HepG2 (cell line): ENCODE measurements around the gene AGBL3. TPM values are rescaled to one million over a fixed set of nuclear protein-coding genes. Genes with fewer than 3 reads are reported as not detected.
A peak's percentile ranks its signal among the peaks of the same experiment; 100 is the strongest.

Source experiments
- ATAC-seq: fragments of 200-7000 bp; cut with Tn5 transposase; 3 replicates; pipeline ENCODE4 v1.9.1; 2020; ENCODE audit warnings: mild to moderate bottlenecking, moderate library complexity
- BruUV-seq: library from RNA; stranded (reverse); fragments of 400-500 nt; replicated peaks from 2 replicates; lab custom pipeline; 2021; lab: Mats Ljungman, UMichigan
- CTCF ChIA-PET: fragments of 300-600 bp; formaldehyde crosslinking; extraction: SDS; loops from one replicate; lab custom pipeline; 2021; ENCODE audit warnings: low total read pairs, inconsistent platforms, low intra/inter-chr PET ratio; lab: Yijun Ruan, JAX
- POLR2A ChIA-PET: fragments of 350-600 bp; sonication (Branson Sonifier 250); formaldehyde crosslinking; loops from one replicate; lab custom pipeline; 2020; ENCODE audit warnings: antibody characterized with exemption, inconsistent platforms; lab: Yijun Ruan, JAX
- DNase-seq: peaks from one replicate; pipeline ENCODE4 v3.0.0-alpha.2; 2015; ENCODE audit warnings: low spot score
- FAIRE-seq: peaks from 3 replicates; lab custom pipeline; 2011; peaks lifted over from hg19 to GRCh38; lab: Jason Lieb, UNC
- H2AFZ ChIP-seq: one replicate; pipeline ENCODE4 v1.6.1; 2011; ENCODE audit warnings: low read length, inconsistent platforms
- H3K27ac ChIP-seq: fragments of 300-600 bp; 3 replicates; pipeline ENCODE4 v1.8.0; 2011; ENCODE audit warnings: mixed run types, mild to moderate bottlenecking, mixed read lengths, low read length, inconsistent platforms; ENCODE audit not compliant: insufficient read depth; ENCODE audit errors: extremely low read length
- H3K27me3 ChIP-seq, 2 experiments: fragments of 200-600 bp in 1 of 2; 2 replicates in 1 of 2; 3 replicates in 1 of 2; pipeline versions ENCODE4 v1.6.0 to v1.8.0; 2011; ENCODE audit warnings: low read length in 2 of 2, mild to moderate bottlenecking in 2 of 2, moderate library complexity in 2 of 2, inconsistent platforms in 1 of 2; ENCODE audit not compliant: insufficient read depth in 2 of 2, control insufficient read depth in 1 of 2
- H3K36me3 ChIP-seq, 2 experiments: fragments of 200-600 bp in 1 of 2; replicated peaks in 1 of 2; 2 replicates in 1 of 2; 3 replicates in 1 of 2; pipeline versions ENCODE4 v1.5.1 to v1.8.0; 2011; ENCODE audit warnings: low read length in 2 of 2, inconsistent platforms in 1 of 2; ENCODE audit not compliant: insufficient read depth in 2 of 2, control insufficient read depth in 1 of 2
- H3K4me1 ChIP-seq: 2 replicates; pipeline ENCODE4 v1.5.1; 2012; ENCODE audit warnings: low read length, inconsistent platforms; ENCODE audit not compliant: insufficient read depth
- H3K4me2 ChIP-seq: 2 replicates; pipeline ENCODE4 v1.6.0; 2011; ENCODE audit warnings: low read depth, low read length, inconsistent platforms
- H3K4me3 ChIP-seq, 3 experiments: fragments of 200-600 bp in 1 of 3; sonication (generic), shearing (Covaris generic) in 1 of 3; replicated peaks in 1 of 3; 2 replicates each; pipeline ENCODE4 v1.5.1; 2011 to 2016; ENCODE audit warnings: low read length in 3 of 3, inconsistent platforms in 2 of 3, low read depth in 2 of 3, mild to moderate bottlenecking in 2 of 3, control low read depth in 1 of 3, mixed read lengths in 1 of 3; ENCODE audit not compliant: insufficient read depth in 1 of 3
- H3K79me2 ChIP-seq: one replicate; pipeline ENCODE4 v1.6.1; 2011; ENCODE audit warnings: low read length, inconsistent platforms; ENCODE audit not compliant: insufficient read depth
- H3K9ac ChIP-seq: 2 replicates; pipeline ENCODE4 v1.6.0; 2011; ENCODE audit warnings: mild to moderate bottlenecking, low read depth, low read length, inconsistent platforms; ENCODE audit not compliant: insufficient read depth
- H3K9me3 ChIP-seq: 2 replicates; pipeline ENCODE4 v1.5.1; 2012; ENCODE audit warnings: mild to moderate bottlenecking, low read length
- H4K20me1 ChIP-seq: 2 replicates; pipeline ENCODE4 v1.6.0; 2011; ENCODE audit warnings: inconsistent platforms, mild to moderate bottlenecking, low read length, moderate library complexity; ENCODE audit not compliant: insufficient read depth
- GATAD2A ChIP-seq: IDR thresholded peaks from 2 replicates; pipeline ENCODE4 v1.6.1; 2016
- HOXA7 ChIP-seq: sonication (generic); formaldehyde crosslinking; IDR thresholded peaks from 2 replicates; pipeline ENCODE4 v1.8.1; 2022; ENCODE audit warnings: mild to moderate bottlenecking, missing genetic modification reagents, moderate library complexity
- JDP2 ChIP-seq: sonication (generic); formaldehyde crosslinking; IDR thresholded peaks from 2 replicates; pipeline ENCODE4 v1.8.1; 2022; ENCODE audit warnings: missing genetic modification reagents, borderline replicate concordance
- KDM5A ChIP-seq: fragments of 200-600 bp; sonication (generic); IDR thresholded peaks from 2 replicates; pipeline ENCODE4 v1.7.0; 2018; ENCODE audit warnings: antibody characterized with exemption, mild to moderate bottlenecking, low read length, borderline replicate concordance
- MAFK ChIP-seq, 2 experiments: IDR thresholded peaks in 1 of 2; conservative IDR thresholded peaks in 1 of 2; 2 replicates each; pipeline ENCODE4 v1.6.1; 2011; ENCODE audit warnings: improper control_type of control experiment in 2 of 2, low read length in 2 of 2
- MBNL3 ChIP-seq: fragments of 250-450 bp; sonication (Bioruptor Pico); conservative IDR thresholded peaks from 2 replicates; pipeline ENCODE4 v1.8.0; 2022; ENCODE audit warnings: mild to moderate bottlenecking, inconsistent platforms
- SIN3B ChIP-seq: fragments of 150-350 bp; IDR thresholded peaks from 2 replicates; pipeline ENCODE4 v1.6.1; 2014; ENCODE audit warnings: low read length
- TCF7 ChIP-seq: sonication (generic); IDR thresholded peaks from 2 replicates; pipeline ENCODE4 v1.6.1; 2016; ENCODE audit warnings: antibody characterized with exemption, low read depth
- U2AF1 ChIP-seq: fragments of 200-400 bp; formaldehyde crosslinking; optimal IDR thresholded peaks from 2 replicates; pipeline ENCODE3; 2017; ENCODE audit warnings: mild to moderate bottlenecking, low read depth, low read length
- YEATS2 ChIP-seq: sonication (generic); formaldehyde crosslinking; IDR thresholded peaks from 2 replicates; pipeline ENCODE4 v1.4.0; 2020; ENCODE audit warnings: missing genetic modification reagents, borderline replicate concordance
- ZBTB38 ChIP-seq: sonication (generic); formaldehyde crosslinking; IDR thresholded peaks from 2 replicates; pipeline ENCODE4 v1.5.1; 2020; ENCODE audit warnings: mild to moderate bottlenecking, missing genetic modification reagents
- ZNF101 ChIP-seq: sonication (generic); formaldehyde crosslinking; IDR thresholded peaks from 2 replicates; pipeline ENCODE4 v1.4.0; 2020; ENCODE audit warnings: mild to moderate bottlenecking, low read depth, missing genetic modification reagents, borderline replicate concordance
- ZNF549 ChIP-seq: sonication (generic); formaldehyde crosslinking; IDR thresholded peaks from 2 replicates; pipeline ENCODE4 v1.5.0; 2020; ENCODE audit warnings: missing genetic modification reagents
- ZNF878 ChIP-seq: sonication (generic); formaldehyde crosslinking; IDR thresholded peaks from 2 replicates; pipeline ENCODE4 v1.8.1; 2023; ENCODE audit warnings: mild to moderate bottlenecking, missing genetic modification reagents, moderate library complexity
- WGBS: methylation state at CpG from one replicate; pipeline ENCODE4 v1.1.6; 2017; ENCODE audit warnings: low lambda C conversion rate; 5-methylcytosine and 5-hydroxymethylcytosine counted together
- in situ Hi-C: cut with HindIII; loops from 2 replicates; pipeline ENCODE4 v1.10.0; 2017; ENCODE audit warnings: low pct_unique_long_range_greater_than_20kb; ENCODE audit not compliant: extremely low pct_ligation_motif_present
- intact Hi-C: fragments of 100-400 bp; cut with micrococcal nuclease; formaldehyde crosslinking; loops from one replicate; pipeline ENCODE4 v1.10.0; 2022; ENCODE audit not compliant: unreplicated experiment
- polyA plus RNA-seq, 8 experiments: library from polyadenylated mRNA; depleted of rRNA in 3 of 8; stranded (reverse) in 7 of 8; unstranded in 1 of 8; fragments of >200 nt; fragmentation: Illumina TruSeq in 4 of 8; extraction: Trizol in 4 of 8; gene quantifications; 2 replicates each; pipeline versions ENCODE4 v1.2.1 to v1.2.3, GENCODE V29; 2011 to 2016; ENCODE audit warnings: low read depth in 4 of 8, missing spikeins in 1 of 8, mixed read lengths in 1 of 8; ENCODE audit not compliant: insufficient read depth in 1 of 8
- total RNA-seq, 5 experiments: library from RNA; depleted of rRNA; stranded (reverse); fragments of >200 nt; fragmentation: Illumina TruSeq; extraction: Trizol; gene quantifications; 2 replicates each; pipeline ENCODE4 v1.2.3, GENCODE V29; 2016; ENCODE audit warnings: low read depth in 1 of 5
- TF ChIP-seq, protein P1 (sequence below): sonication (generic); formaldehyde crosslinking; IDR thresholded peaks from 2 replicates; pipeline ENCODE4 v1.4.0; 2020; ENCODE audit warnings: missing genetic modification reagents
- TF ChIP-seq, protein P2 (sequence below): sonication (generic); formaldehyde crosslinking; IDR thresholded peaks from 2 replicates; pipeline ENCODE4 v1.5.1; 2020; ENCODE audit warnings: missing genetic modification reagents, mild to moderate bottlenecking, borderline replicate concordance

Gene AGBL3
- total and polyA plus RNA-seq, 2 of the 13 experiments (the other 11 are each of a cell fraction or from before 2014, with no cell fraction given), result 2.2 to 7.2 TPM

DNA sequence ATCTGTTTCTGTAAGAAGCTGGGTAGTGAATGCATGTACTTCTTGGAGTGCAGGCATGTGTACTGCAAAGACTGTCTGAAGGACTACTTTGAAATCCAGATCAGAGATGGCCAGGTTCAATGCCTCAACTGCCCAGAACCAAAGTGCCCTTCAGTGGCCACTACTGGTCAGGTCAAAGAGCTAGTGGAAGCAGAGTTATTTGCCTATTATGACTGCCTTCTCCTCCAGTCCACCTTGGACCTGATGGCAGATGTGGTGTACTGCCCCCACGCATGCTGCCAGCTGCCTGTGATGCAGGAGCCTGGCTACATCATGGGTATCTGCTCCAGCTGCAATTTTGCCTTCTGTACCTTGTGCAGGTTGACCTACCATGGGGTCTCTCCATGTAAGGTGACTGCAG, 142.6 kb downstream of the AGBL3 start:
- ChIA-PET CTCF (no interaction called here), POLR2A (no interaction called here)
- no TSS peak for BruUV-seq
- in situ Hi-C loops (no loop called here), intact Hi-C loops (no loop called here)
- no peak overlapping the region for H3K4me3 ChIP-seq
- no peaks in the 10 kb centered on the region for H3K27me3 ChIP-seq
- 0 out of 2 replicates have a peak, but pooled peaks cover 6% of the 10 kb centered on the region for H3K4me1 ChIP-seq
- FAIRE-seq (no peak), ATAC-seq (peak; percentile 63), DNase-seq (no peak)
- no CpG with 5 or more reads among the region's 1 CpG for WGBS
- H3K9me3 ChIP-seq, result peaks cover 11% of the 10 kb centered on the region; the same call in 1 of the 2 replicates
- H3K4me2 ChIP-seq, result no peak overlapping the region
- no peak overlapping the region for H3K27ac ChIP-seq
- no peaks in the 10 kb centered on the region for H4K20me1 ChIP-seq
- TF ChIP-seq, protein P1, sequence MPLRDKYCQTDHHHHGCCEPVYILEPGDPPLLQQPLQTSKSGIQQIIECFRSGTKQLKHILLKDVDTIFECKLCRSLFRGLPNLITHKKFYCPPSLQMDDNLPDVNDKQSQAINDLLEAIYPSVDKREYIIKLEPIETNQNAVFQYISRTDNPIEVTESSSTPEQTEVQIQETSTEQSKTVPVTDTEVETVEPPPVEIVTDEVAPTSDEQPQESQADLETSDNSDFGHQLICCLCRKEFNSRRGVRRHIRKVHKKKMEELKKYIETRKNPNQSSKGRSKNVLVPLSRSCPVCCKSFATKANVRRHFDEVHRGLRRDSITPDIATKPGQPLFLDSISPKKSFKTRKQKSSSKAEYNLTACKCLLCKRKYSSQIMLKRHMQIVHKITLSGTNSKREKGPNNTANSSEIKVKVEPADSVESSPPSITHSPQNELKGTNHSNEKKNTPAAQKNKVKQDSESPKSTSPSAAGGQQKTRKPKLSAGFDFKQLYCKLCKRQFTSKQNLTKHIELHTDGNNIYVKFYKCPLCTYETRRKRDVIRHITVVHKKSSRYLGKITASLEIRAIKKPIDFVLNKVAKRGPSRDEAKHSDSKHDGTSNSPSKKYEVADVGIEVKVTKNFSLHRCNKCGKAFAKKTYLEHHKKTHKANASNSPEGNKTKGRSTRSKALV (CRISPR knock-in tag), result no peak
- TF ChIP-seq, protein P2, sequence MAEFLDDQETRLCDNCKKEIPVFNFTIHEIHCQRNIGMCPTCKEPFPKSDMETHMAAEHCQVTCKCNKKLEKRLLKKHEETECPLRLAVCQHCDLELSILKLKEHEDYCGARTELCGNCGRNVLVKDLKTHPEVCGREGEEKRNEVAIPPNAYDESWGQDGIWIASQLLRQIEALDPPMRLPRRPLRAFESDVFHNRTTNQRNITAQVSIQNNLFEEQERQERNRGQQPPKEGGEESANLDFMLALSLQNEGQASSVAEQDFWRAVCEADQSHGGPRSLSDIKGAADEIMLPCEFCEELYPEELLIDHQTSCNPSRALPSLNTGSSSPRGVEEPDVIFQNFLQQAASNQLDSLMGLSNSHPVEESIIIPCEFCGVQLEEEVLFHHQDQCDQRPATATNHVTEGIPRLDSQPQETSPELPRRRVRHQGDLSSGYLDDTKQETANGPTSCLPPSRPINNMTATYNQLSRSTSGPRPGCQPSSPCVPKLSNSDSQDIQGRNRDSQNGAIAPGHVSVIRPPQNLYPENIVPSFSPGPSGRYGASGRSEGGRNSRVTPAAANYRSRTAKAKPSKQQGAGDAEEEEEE (CRISPR knock-in tag), result no peak
- TF ChIP-seq TCF7 (no peak), ZBTB38 (CRISPR knock-in tag) (no peak), MBNL3 (CRISPR knock-in tag) (no peak), U2AF1 (no peak), ZNF549 (CRISPR knock-in tag) (no peak), JDP2 (CRISPR knock-in tag) (no peak), ZNF878 (CRISPR knock-in tag) (no peak), ZNF101 (CRISPR knock-in tag) (no peak), GATAD2A (no peak), HOXA7 (CRISPR knock-in tag) (no peak), MAFK (conservative IDR thresholded peaks at IDR 0.05 in 1 of 2, IDR thresholded peaks at IDR 0.05 in 1 of 2; ENCODE audit: low read length in 2 of 2) (no peak), KDM5A (no peak), YEATS2 (no peak), SIN3B (no peak)
- TF ChIP-seq, all 625 proteins: peak for 0
- H3K79me2 ChIP-seq, result no peaks in the 10 kb centered on the region
- no peaks in the 10 kb centered on the region for H3K36me3 ChIP-seq
- no peak overlapping the region for H3K9ac ChIP-seq
- no peak overlapping the region for H2AFZ ChIP-seq
